Heart right ventricle (tissue), 16 donors: ENCODE results near the gene TUBB2A. TPM values are rescaled to one million over a fixed set of nuclear protein-coding genes. Genes with fewer than 3 reads are reported as not detected.
A peak's percentile ranks its signal among the peaks of the same experiment; 100 is the strongest.

ENCODE experiments used
- ATAC-seq, 8 donors: fragments of 200-7000 bp; cut with Tn5 transposase; one replicate each; pipeline ENCODE4 v1.9.1; 2020; ENCODE audit warnings: mild to moderate bottlenecking in 8 of 8, moderate library complexity in 8 of 8, moderate number of reproducible peaks in 1 of 8
- DNase-seq, 2 donors: peaks; one replicate each; pipeline ENCODE4 v3.0.0-alpha.2; 2020
- H3K27ac ChIP-seq, 10 donors: fragments of 200-600 bp; sonication (generic) in 2 of 10; one replicate each; pipeline versions ENCODE4 v1.5.0 to v1.8.0; 2020 to 2022; ENCODE audit warnings: mild to moderate bottlenecking in 3 of 10
- H3K27me3 ChIP-seq, 7 donors: fragments of 200-600 bp; one replicate each; pipeline ENCODE4 v1.8.0; 2021 to 2022; ENCODE audit warnings: mild to moderate bottlenecking in 2 of 7
- H3K36me3 ChIP-seq, 9 donors: fragments of 200-600 bp; sonication (generic) in 1 of 9; one replicate each; pipeline versions ENCODE4 v1.5.0 to v1.8.0; 2020 to 2022; ENCODE audit warnings: mild to moderate bottlenecking in 2 of 9
- H3K4me1 ChIP-seq, 9 donors: fragments of 200-600 bp; sonication (generic) in 1 of 9; one replicate each; pipeline versions ENCODE4 v1.5.0 to v1.8.0; 2020 to 2022; ENCODE audit warnings: mild to moderate bottlenecking in 4 of 9
- H3K4me3 ChIP-seq, 10 donors: fragments of 200-600 bp; sonication (generic) in 2 of 10; one replicate each; pipeline versions ENCODE4 v1.5.0 to v1.8.0; 2020 to 2022; ENCODE audit warnings: mild to moderate bottlenecking in 7 of 10, moderate library complexity in 2 of 10
- H3K9me3 ChIP-seq, 11 donors: fragments of 200-600 bp in 10 of 11; sonication (generic) in 2 of 11; one replicate each; pipeline versions ENCODE4 v1.5.0 to v1.8.0; 2013 to 2022; ENCODE audit warnings: mild to moderate bottlenecking in 2 of 11, control low read depth in 1 of 11, moderate library complexity in 1 of 11
- CTCF ChIP-seq, 9 donors: fragments of 200-600 bp; sonication (generic) in 2 of 9; IDR thresholded peaks; one replicate each; pipeline versions ENCODE4 v1.5.0 to v1.8.0; 2021 to 2022; ENCODE audit warnings: antibody characterized with exemption in 9 of 9, mild to moderate bottlenecking in 5 of 9, moderate library complexity in 1 of 9
- WGBS, 2 donors: extraction: QIAGEN DNeasy Blood & Tissue Kit; methylation state at CpG; one replicate each; pipeline ENCODE4 v1.1.7; 2013; ENCODE audit warnings: inconsistent platforms in 1 of 2; 5-methylcytosine and 5-hydroxymethylcytosine counted together
- intact Hi-C, 10 donors: fragments of 100-400 bp; cut with DNase I; formaldehyde crosslinking; loops; one replicate each; pipeline versions ENCODE4 v1.11.1 to v1.14.2; 2022
- polyA plus RNA-seq, 2 donors: library from polyadenylated mRNA; stranded (reverse); fragments of 200-250 nt; gene quantifications; one replicate each; pipeline ENCODE4 v1.2.3, GENCODE V29; 2013
- total RNA-seq, 10 donors: library from RNA; stranded (reverse); fragmentation: NEBNext Ultra II Directional in 3 of 10; extraction: Animal tissue kit (Norgen Biotek cat#: 25700) in 3 of 10; gene quantifications; one replicate each; pipeline versions ENCODE4 v1.2.1 to v1.2.4, GENCODE V29; 2021 to 2023
- donor health status: Arrhythmogenic right ventricular cardiomyopathy.
- donor health status: ischemic (EF 13 %, LVEDD 7.1; RV severe dilation, severe dysfunction).
- donor health status: healthy with polysubstance abuse.
- donor health status: DM: no; HTN: yes; CAD: no.
- donor health status: DM: no; HTN: no; CAD: no.
- donor health status: ischemic (EF 25% LVEDD 6.9; RV normal size, moderate dysfunction).
- donor health status: ischemic (EF 25% LVEDD 5.7; RV mildly dilated, moderate dysfunction).
- donor health status: healthy.
- donor health status: DM: yes; HTN: yes; CAD: no.
- donor health status: Ischemic cardiomyopathy.
- donor health status: ischemic (EF 35%, LVEDD 5.7; RV mildly dilated, moderate dysfunction).
- donor health status: nonischemic (EF 11% LVEDD 7.7; RV severe dilation, severe dysfunction).
- donor health status: DM: yes; HTN: yes; CAD: no.
- donor health status: PGD.
- donor health status: ischemic (EF 29% LVEDD 5.4; RV normal size, mild dysfunction).
- donor health status: nonischemic (EF 23%, LVEDD 6.1; RV moderate dilation, normal function).

The TUBB2A gene
- total and polyA plus RNA-seq, 12 donors, result 7.0 to 59.3 (median 17.5) TPM

DNA sequence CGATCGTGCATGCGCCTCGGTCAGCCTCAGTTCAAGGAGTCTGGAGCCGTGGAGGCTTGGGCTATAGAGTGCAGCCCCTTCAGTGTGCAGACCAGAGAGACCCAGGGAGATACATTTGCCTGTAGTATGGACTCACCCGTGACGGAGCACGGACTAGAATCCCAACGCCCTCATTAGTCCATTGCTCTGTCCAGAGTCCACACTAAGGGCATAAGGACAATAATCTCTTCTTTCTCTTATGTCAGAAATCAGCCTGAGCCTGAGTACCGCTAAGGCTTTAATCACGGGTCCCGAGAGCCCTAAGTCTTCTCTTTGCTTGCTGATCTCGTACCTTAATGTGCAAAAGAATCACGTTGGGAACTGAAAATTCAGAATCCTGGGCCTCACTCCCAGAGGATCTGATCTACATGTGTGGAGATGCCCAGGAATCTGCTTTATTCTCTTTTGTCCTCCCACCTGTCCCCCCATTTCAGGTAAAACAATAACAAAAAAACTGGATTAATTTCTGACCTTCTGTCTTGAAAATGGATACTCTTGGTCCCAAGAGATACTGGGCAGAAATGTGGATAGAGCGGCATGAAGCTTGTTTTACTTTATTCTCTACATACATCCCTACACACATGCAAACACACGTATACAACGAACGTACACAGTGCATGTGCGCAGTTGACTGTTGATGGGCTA, 38.2 kb downstream of the TUBB2A start:
- DNase-seq, result no peak
- H3K4me1 ChIP-seq, result peaks cover 0 to 18% (median 12%) of the 10 kb centered on the region in 9 donors
- no peaks in the 10 kb centered on the region for H3K27me3 ChIP-seq
- H3K27ac ChIP-seq, result peak overlapping the region in 9 of 10 donors; percentile 75 to 96 (median 91)
- H3K36me3 ChIP-seq, result peaks cover 0 to 18% (median 12%) of the 10 kb centered on the region in 9 donors
- no peak for TF ChIP-seq CTCF (IDR thresholded peaks at IDR 0.05)
- intact Hi-C loops, result loop anchor here in 3 of 10 donors (5.0 to 10.0 kb wide), 2 partner anchors 47 to 236 kb away; no protein-coding TSS in a partner anchor
- no peaks in the 10 kb centered on the region for H3K9me3 ChIP-seq
- 23 to 24% methylated on average over 19 of the region's 19 CpGs for WGBS, 2 donors
- peak overlapping the region; percentile 63 to 96 (median 79) for H3K4me3 ChIP-seq
- peak; percentile 0 to 42 (median 30) for ATAC-seq

DNA sequence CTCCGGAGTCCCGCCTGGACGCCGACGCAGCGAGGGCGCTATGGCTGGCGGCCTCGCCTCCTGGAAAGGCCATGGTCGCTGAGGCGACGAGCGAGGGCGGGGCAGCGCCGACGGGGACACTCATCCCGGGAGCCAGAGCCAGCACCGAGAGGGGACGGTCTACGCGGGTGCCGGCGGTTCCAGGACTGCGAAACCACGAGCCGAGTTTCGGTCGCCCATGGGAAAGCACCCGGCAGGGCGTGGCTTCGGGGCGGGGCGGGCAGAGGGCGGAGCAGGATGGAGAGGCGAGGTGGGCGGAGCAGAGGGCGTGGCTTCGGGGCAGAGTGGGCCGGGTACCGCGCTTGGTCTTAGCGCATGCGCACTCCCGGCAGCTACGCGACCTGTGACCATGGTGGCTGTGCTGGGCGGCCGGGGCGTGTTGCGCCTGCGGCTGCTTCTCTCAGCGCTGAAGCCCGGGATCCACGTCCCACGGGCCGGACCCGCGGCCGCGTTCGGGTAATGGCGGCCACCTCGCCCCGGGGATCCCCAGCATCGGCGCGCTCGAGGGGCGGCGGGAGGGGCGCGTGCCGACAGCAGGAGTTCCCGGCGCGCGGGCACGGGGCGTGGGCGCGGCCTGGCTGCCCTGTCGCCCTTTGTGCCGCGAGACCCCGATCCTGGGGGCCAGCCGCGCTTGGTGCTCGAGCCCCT, 38.8 kb downstream of the TUBB2A start, which contains the start of gene BPHL:
Gene BPHL, plus strand, starts transcription at position 359 of the 687 bp plus-strand sequence. Its CDS starts 30 bp downstream, at position 389.
- Histone ChIP-seq H3K36me3 (peaks cover 0 to 25% (median 17%) of the 10 kb centered on the region in 9 donors), H3K27ac (peak within 1 kb of the TSS; percentile 75 to 96 (median 90)), H3K4me1 (peaks cover 0 to 18% (median 12%) of the 10 kb centered on the region in 9 donors), H3K27me3 (no peaks in the 10 kb centered on the region), H3K4me3 (peak within 1 kb of the TSS; percentile 63 to 96 (median 79)), H3K9me3 (no peaks in the 10 kb centered on the region)
- ATAC-seq (peak; percentile 98 to 99 (median 99)), DNase-seq (peak; percentile 98 to 99)
- peak in 2 of 9 donors; percentile 9 to 23 for TF ChIP-seq CTCF (IDR thresholded peaks at IDR 0.05)
- intact Hi-C loops, result loop anchor here in 3 of 10 donors (5.0 to 10.0 kb wide), 2 partner anchors 46 to 236 kb away; no protein-coding TSS in a partner anchor
- WGBS, 2 donors, result 0 to 1% methylated on average over 58 to 89 of the region's 89 CpGs

DNA sequence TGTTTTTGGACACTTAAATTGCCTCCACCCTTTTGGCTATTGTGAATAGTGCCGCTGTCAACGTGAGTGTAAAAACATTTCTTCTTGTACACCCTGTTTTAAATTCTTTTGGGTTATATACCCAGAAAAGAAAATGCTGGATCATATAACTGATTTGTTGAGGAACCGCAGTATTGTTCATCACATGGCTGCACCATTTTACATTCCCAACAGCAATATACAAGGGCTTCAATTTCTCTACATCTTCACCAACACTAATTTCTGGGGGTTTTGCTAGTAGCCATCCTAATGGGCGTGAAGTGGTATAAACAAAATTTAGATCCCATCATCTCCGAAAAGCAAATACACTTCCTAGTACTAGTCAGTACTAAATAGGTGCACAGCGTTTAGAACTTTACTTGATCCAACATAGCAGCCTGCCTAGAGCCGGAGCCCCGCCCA, 39.4 kb downstream of the TUBB2A start:
- no peak for DNase-seq

More for the DNA sequence above, 39.4 kb downstream of the TUBB2A start:
- ATAC-seq, result no peak
- Histone ChIP-seq H3K4me1 (peaks cover 0 to 18% (median 12%) of the 10 kb centered on the region in 9 donors), H3K9me3 (no peaks in the 10 kb centered on the region), H3K4me3 (peak overlapping the region; percentile 63 to 96 (median 79)), H3K27ac (peak overlapping the region; percentile 75 to 96 (median 90)), H3K27me3 (no peaks in the 10 kb centered on the region), H3K36me3 (peaks cover 0 to 30% (median 22%) of the 10 kb centered on the region in 9 donors)
- 13 to 15% methylated on average over 8 of the region's 8 CpGs for WGBS, 2 donors
- TF ChIP-seq CTCF (IDR thresholded peaks at IDR 0.05), result no peak
- intact Hi-C loops, result loop anchor here in 3 of 10 donors (5.0 to 10.0 kb wide), 2 partner anchors 46 to 237 kb away; no protein-coding TSS in a partner anchor
